HG03064 (cell line): Measurements from ENCODE around the gene NLRP3.
A peak's percentile ranks its signal among the peaks of the same experiment; 100 is the strongest.

ENCODE experiments used
- ATAC-seq: cut with Tn5 transposase; IDR thresholded peaks from one replicate; pipeline ENCODE4 v1.9.1; 2021; ENCODE audit warnings: low read depth; ENCODE audit not compliant: unreplicated experiment

Gene NLRP3

DNA sequence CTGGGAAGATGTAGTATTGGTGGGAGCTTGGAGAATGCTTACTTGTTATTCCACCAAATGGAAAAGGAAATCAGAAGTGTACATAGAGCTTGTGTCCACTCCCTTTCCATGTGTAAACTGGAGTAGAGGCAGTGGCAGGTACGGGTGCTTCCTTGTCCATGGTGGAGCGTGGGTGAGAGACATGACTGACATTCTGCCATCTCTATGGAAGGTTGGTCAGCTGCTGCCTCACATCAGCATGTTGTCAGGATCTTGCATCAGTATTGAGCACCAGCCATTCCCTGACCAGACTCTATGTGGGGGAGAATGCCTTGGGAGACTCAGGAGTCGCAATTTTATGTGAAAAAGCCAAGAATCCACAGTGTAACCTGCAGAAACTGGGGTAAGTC lies 19.8 kb downstream of the NLRP3 start:
- no peak for ATAC-seq

GRCh38 chr1:247437551-247438505 lies 21.9 kb downstream of the NLRP3 start:
- no peak for ATAC-seq

DNA sequence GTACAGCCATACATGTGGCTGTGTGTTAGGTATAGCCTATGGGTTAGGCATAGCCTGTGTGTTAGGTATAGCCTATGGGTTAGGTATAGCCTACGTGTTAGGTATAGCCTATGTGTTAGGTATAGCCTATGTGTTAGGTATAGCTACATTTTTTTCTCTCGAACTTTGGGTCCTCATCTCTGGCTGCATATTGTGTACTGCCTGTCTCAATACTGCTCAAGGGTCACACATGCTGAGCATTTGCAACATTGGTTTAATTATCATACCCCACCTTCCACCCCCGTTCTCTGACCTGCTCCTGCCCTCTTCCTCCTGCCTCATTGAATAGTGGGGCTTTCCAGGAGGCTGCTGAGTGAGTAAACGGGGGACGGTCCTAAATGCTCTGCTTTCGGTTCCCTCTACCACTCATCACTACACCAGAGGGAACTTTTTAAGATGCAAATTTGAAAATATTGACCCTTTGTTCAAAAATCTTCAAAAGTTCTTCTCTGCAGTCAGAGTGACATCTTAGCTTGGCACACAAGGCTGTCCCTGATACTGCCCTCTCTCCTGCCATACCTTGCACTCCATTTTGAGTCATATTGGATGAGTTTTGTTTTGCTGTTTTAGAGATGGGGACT lies 24.1 kb downstream of the NLRP3 start:
- peak; percentile 95 for ATAC-seq

- ATAC-seq = no peak
Observed at GRCh38 chr1:247441606-247442005, 25.6 kb downstream of the NLRP3 start.

DNA sequence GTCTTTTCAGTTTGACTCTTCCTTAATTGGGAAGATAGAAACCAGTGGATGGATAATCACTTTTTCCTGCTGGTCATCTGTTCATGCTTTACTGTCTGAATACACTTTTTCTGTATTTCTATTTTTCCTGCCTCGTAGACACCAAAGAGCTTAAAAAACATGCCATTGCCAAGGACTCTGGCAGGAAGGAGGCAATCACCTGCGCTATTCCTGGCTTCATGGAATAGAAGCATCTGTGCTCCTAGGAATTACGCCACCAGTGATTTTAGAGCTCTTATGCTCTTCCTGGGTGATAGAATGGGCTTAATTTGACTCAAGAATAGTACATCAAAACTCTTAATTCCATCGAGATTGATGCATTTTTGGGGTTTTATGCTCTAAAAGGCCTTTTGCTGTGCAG lies 26.2 kb downstream of the NLRP3 start:
- ATAC-seq = no peak

GRCh38 chr1:247443641-247444040 lies 27.7 kb downstream of the NLRP3 start:
- no peak for ATAC-seq

DNA sequence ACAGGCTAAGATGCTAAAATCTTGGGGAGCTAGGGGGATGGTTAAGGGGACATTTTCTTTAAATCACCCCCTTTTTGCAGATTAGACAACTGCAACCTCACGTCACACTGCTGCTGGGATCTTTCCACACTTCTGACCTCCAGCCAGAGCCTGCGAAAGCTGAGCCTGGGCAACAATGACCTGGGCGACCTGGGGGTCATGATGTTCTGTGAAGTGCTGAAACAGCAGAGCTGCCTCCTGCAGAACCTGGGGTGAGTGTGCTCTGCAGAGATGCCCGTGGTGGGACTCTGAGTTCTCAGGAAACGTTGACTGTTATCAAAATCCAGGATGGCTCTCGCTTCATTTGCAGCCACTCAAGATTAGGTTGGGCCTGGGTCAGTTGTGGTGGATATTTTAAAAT lies 28.6 kb downstream of the NLRP3 start:
- no peak for ATAC-seq

- ATAC-seq = no peak
Observed at GRCh38 chr1:247445526-247446356, 29.8 kb downstream of the NLRP3 start.

GRCh38 chr1:247447162-247447909 lies 31.4 kb downstream of the NLRP3 start:
- no peak for ATAC-seq

- ATAC-seq = no peak
Observed at GRCh38 chr1:247448107-247448791, 32.3 kb downstream of the NLRP3 start.

DNA sequence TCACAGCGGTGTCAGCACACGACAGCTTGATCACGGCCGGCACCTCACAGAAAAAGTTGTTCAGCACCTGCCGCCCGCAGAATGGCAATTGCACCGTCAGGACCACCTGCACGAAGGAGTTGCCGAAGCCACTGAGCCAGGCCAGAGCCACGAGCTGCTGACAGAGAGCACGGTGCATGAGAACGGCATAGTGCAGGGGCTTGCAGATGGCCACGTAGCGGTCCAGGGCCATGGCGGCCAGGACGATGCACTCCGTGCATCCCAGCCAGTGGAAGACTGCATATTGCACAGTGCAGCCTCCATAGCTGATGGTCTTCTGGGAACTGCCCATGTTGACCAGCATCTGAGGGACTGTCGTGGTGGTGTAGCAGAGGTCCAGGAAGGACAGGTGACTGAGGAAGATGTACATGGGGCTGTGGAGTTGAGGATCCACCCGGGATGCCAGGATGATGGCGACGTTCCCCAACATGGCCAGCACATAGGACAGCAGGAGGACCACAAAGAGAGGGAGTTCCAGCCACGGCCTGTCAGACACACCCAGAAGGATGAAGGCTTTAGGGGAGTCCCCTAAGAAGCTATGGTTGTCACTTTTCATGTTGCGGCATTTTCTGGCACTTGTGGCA lies 35.5 kb downstream of the NLRP3 start:
- ATAC-seq = no peak

GRCh38 chr1:247452447-247453039 lies 36.6 kb downstream of the NLRP3 start:
- ATAC-seq = no peak

DNA sequence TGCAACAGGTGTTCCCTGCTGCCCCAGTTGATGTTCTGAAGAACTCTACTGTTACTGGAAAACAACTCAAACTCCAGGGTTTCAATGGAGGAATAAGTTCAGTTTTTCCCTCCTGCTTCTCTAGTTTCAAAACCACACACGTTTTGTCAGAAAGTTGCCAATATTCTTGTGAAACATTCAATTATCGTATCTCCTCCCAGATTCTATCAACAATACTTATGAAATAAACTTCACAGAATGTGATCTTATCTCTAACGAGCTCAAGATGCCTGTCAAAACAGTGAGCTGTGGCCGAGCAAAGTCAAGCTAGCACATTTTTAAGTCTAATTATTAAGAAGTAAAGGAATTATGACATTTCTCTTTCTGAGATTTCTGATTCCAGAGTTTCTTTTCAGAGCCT lies 37.3 kb downstream of the NLRP3 start:
- no peak for ATAC-seq

DNA sequence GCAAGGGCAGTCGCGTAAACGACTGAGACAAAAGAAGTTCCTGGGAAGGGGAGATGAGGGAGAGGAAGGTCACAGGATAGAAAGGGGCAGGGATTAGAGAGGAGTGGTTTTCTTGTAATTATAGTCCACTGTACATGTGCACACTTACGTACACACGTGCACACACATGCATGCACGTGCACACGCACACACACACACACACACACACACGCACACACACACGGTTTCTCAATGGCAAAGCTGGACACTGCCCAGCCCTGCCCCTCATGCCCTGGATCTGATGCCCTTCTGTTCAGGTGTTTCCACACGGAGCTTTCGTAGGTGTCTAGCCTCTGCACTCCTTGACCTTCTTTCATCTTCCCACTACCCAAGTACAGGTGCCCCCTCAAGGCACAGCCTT lies 38.0 kb downstream of the NLRP3 start:
- no peak for ATAC-seq

DNA sequence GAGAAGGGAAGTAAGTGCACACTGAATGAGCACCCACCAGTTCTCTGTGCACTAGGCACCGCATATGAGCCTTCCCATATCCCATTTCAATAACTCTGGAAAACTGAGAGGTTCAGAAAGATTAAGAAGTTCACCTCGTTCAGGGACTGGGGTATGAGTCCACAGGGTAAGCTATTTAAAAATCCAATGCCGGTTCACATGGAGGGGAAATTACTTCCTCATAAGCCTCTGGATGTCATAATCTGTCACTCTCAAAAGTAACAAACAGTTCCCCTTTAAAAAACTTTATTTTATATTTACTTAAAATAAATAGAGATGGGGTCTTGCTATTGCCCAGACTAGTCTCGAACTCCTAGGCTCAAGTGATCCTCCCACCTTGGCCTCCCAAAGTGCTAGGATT lies 40.0 kb downstream of the NLRP3 start:
- no peak for ATAC-seq

- no peak for ATAC-seq
Observed at GRCh38 chr1:247456914-247457639, 41.1 kb downstream of the NLRP3 start.

DNA sequence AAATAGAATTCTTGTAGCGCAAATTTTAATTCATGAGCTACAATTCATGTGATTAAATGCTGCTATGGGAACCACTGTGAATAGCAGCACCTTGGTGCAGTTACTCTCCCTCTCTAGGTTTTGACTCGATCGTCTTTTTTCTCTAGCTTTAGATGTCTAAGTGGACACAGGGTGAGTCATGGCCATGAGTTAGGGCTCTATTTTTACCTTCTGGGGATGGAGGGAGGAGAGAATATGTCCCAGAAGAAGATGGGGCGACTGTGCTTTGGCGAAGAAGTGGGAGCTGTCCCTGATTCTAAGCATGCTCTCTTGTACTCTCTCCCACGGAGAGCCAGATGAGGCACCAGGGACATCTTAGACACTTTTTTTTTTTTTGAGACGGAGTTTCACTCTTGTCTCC lies 43.5 kb downstream of the NLRP3 start:
- no peak for ATAC-seq

DNA sequence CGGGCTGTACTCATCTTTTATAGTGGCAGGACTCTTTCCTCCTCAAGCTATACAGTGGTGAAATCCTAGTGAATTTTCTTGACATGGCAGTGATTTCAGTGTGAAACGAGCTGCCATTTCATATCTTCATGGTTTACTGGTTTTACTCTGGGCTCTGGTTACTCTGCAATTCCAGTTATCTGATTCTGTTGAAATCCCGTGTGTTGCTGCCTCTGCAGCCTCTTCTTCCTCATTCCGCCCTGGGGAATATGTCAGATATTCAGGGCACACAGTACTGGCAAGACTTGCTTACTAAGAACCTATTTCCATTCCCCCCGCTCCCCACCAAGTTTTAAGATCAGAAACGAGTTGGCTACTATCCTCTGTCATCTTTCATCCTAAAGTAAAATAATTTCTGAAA lies 49.8 kb downstream of the NLRP3 start:
- ATAC-seq = no peak
